Motor neuron (in vitro differentiated cells): ENCODE measurements around the gene TNS1. TPM values are rescaled to one million over a fixed set of nuclear protein-coding genes. Genes with fewer than 3 reads are reported as not detected.
A peak's percentile ranks its signal among the peaks of the same experiment; 100 is the strongest.

Source experiments
- ATAC-seq, 8 experiments: fragments of 200-7000 bp; cut with Tn5 transposase; replicated peaks in 6 of 8; 2 replicates each; pipeline ENCODE4 v1.8.0; 2021; ENCODE audit warnings: mild to moderate bottlenecking in 8 of 8, moderate library complexity in 8 of 8
- H3K27ac ChIP-seq, 2 donors: fragments of 250-450 bp; sonication (Bioruptor Pico); 2 replicates each; pipeline ENCODE4 v1.9.0; 2021; ENCODE audit warnings: antibody characterized with exemption in 2 of 2, mild to moderate bottlenecking in 2 of 2, moderate library complexity in 1 of 2
- H3K4me1 ChIP-seq, 2 donors: fragments of 250-450 bp; sonication (Bioruptor Pico); replicated peaks in 1 of 2; 2 replicates each; pipeline ENCODE4 v1.6.1; 2021; ENCODE audit warnings: antibody characterized with exemption in 2 of 2, mild to moderate bottlenecking in 2 of 2, moderate library complexity in 1 of 2
- H3K4me3 ChIP-seq, 5 donors: fragments of 250-450 bp; sonication (Bioruptor Pico); 2 replicates each; pipeline ENCODE4 v1.9.0; 2021; ENCODE audit warnings: antibody characterized with exemption in 5 of 5, mild to moderate bottlenecking in 5 of 5, moderate library complexity in 4 of 5
- WGBS, 10 experiments: fragments of 450-650 bp; shearing (Covaris generic); methylation state at CpG; one replicate each; pipeline ENCODE4 v1.0.0; 2022; 5-methylcytosine and 5-hydroxymethylcytosine counted together
- in situ Hi-C, 9 experiments: fragments of 400-800 bp; cut with MboI; loops; one replicate each; pipeline ENCODE4 v1.15.0; 2021; ENCODE audit warnings: low sequenced_read_pairs in 9 of 9, low pct_unique_long_range_greater_than_20kb in 2 of 9; ENCODE audit not compliant: unreplicated experiment in 9 of 9
- total RNA-seq, 8 experiments: library from RNA; unstranded; fragments of 300-600 nt; gene quantifications; 2 replicates each; pipeline versions ENCODE4 v1.2.3 to v1.2.4, GENCODE V29; 2022

The TNS1 gene
- total RNA-seq, 8 experiments from 2014 or later, result 2.3 to 41.7 (median 11.4) TPM

DNA sequence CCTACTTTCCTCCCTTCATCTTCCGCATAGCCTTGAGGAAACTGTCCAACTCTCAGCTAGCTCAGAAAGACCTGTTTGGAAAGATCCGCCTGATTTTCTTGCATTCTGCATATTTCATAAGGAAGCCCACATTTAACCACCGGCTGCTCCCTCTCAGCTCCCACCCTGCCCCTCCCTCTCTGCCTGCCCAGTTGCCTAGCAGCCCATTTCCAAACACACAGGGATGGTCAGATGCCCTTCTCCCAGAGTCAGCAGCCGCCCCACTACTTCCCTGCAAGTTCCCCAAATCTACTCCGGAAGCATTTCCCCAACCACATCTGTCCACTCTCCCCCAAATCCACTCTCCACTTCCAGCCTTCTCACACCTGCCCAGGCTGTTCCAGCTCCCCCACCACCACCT is 96.0 kb downstream of the TNS1 start:
- in situ Hi-C loops, result no loop called here
- H3K4me1 ChIP-seq, result no peaks in the 10 kb centered on the region
- H3K4me3 ChIP-seq, result no peak overlapping the region
- H3K27ac ChIP-seq, result no peak overlapping the region
- WGBS, 10 experiments, result 0 to 92% (median 58%) methylated on average over 1 to 2 of the region's 5 CpGs; no CpG with 5 or more reads in 4 of the 10 experiments
- ATAC-seq, result peak in 3 of 8 experiments; percentile 32 to 86 (median 60)

DNA sequence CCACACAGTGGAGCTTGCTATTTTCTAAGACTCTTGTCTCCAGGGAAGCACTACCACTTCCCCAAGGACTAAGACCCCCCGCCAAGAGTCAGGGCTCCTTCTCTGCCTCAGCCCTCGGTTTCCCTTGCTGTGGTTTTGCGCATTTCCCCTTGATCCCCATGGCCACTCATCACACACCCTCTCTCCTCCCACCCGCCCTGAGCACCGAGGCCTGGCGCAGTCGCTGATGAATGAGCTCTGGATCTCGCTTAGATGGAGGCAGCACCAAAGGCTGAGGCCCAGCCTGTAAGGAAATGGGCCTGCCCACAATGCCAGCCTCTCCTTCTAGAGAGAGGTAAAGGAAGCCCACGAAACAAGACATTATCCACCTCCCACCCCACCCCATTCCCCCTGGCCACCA is 96.9 kb downstream of the TNS1 start:
- 17 to 100% (median 62%) methylated on average over 1 to 3 of the region's 9 CpGs; no CpG with 5 or more reads in 7 of the 10 experiments for WGBS, 10 experiments
- Histone ChIP-seq H3K4me1 (no peaks in the 10 kb centered on the region), H3K27ac (no peak overlapping the region), H3K4me3 (no peak overlapping the region)
- ATAC-seq, result peak in 1 of 8 experiments; percentile 30
- in situ Hi-C loops, result no loop called here

DNA sequence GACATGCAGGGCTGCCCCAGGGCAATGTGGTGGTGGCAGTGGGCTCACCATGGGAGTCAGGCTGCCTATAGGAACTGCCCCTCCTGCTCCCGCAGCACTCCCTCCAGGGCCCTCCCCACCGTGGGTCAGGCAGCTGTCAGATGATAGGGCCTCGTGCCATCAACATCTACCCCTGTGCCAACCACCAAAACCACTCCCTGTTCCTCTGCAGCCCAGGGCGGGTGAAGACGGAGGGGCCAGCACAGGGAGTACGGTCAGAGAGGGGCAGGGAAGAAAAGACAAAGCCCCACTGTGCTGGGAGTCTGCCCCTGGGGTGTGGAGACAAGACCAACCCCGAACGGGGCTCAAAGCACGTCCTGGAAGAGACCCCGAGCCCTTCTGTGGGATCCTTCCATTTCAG is 97.4 kb downstream of the TNS1 start:
- ATAC-seq, result no peak
- WGBS, 10 experiments, result 71 to 90% (median 80%) methylated on average over 2 to 3 of the region's 10 CpGs; no CpG with 5 or more reads in 7 of the 10 experiments
- H3K4me1 ChIP-seq, result no peaks in the 10 kb centered on the region
- in situ Hi-C loops, result no loop called here
- no peak overlapping the region for H3K27ac ChIP-seq
- H3K4me3 ChIP-seq, result no peak overlapping the region

DNA sequence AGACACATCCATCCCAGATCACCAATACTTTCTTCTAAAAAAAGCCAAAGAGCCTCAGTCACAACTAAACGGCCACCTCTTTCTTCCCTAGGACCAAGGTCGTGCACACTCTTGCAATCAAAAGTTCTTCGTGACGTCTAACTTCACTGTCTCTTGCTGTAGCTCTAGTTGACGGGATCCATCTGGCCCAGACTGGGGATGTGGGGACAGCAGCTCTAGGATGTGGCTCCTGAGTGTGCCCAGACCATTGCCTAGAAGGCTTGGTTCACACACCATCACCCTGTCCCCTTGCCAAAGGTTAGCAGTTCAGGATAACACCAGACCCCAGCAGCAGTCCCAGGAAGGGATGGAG is 98.2 kb downstream of the TNS1 start:
- Histone ChIP-seq H3K4me3 (no peak overlapping the region), H3K27ac (no peak overlapping the region), H3K4me1 (no peaks in the 10 kb centered on the region)
- ATAC-seq, result no peak
- 60 to 73% (median 65%) methylated on average over 1 to 5 of the region's 5 CpGs; no CpG with 5 or more reads in 7 of the 10 experiments for WGBS, 10 experiments
- in situ Hi-C loops, result no loop called here

DNA sequence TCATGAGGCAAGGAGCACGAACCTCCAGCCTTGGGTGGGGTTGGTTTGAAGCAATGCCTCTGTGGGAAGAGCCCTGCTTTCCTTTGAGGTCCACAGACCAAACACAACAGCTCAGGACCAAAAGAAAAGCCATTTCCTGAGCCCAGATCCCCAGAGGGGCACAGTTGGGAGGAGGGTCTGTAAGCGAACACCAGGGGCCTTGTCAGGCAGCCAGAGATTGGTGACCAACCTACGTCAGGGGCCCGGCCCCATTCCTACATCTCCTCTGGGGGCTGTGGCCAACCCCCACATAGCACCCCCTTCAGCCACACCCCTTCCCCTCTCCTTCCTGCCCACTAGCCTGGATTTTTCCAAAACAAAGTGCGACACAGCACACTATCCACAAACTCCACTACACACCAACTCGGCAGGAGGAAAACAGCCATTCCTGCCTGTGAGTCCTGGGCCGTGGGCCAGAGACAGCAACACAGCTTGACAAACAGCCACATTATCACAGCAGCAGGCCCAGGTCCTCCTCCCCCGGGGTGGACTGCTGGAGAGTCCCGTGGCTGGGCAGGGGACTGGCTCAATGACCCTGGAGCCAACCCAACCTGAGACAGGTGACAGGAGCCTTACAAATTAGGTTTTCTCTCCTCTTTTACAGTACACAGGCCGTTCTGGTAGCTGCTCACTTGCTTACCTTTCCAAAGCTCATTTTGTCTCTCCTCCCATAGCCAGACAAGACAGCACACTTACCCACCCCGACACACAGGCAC is 98.8 kb downstream of the TNS1 start:
- Histone ChIP-seq H3K27ac (no peak overlapping the region), H3K4me3 (no peak overlapping the region), H3K4me1 (peaks cover 0 to 2% of the 10 kb centered on the region in 2 donors)
- ATAC-seq, result peak in 2 of 8 experiments; percentile 2 to 22
- in situ Hi-C loops, result no loop called here
- 50 to 100% (median 84%) methylated on average over 1 to 2 of the region's 11 CpGs; no CpG with 5 or more reads in 6 of the 10 experiments for WGBS, 10 experiments

DNA sequence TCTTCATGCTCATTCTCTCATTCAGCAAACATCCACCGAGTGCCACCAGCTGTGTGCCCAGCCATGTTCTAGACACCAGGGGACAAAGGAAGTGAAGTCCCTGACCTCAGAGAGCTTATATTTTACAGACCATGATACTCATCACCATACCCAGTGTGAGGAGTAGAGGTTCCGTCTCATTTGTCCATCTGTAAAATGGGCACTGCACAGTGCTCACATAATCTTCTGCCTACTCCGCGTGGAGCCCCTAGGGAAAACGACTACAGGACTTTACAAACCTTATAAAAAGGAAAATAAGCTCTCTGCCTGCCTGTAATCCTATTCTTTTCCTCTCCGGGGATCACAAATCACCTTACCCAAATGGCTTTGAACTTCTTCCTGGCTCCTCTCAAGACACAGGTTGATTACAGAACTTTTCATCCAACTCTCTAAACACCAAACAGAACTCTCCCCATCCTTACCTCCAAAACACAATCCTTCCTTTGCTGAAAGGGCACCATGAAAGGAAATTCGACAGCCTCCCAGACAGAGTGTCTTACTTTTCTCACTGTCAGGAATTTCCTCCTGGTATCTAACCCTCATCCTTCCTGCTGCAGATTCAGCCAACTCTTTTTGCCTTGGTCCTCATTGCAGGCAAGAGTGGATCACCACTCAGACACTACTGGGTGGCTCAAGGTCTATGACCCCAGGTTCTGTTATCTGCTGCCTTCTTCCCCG is 99.5 kb downstream of the TNS1 start:
- H3K27ac ChIP-seq, result no peak overlapping the region
- peaks cover 0 to 2% of the 10 kb centered on the region in 2 donors for H3K4me1 ChIP-seq
- no peak for ATAC-seq
- H3K4me3 ChIP-seq, result no peak overlapping the region
- WGBS, 10 experiments, result 72 to 100% (median 89%) methylated on average over 1 to 7 of the region's 8 CpGs; no CpG with 5 or more reads in 1 of the 10 experiments
- in situ Hi-C loops, result no loop called here

DNA sequence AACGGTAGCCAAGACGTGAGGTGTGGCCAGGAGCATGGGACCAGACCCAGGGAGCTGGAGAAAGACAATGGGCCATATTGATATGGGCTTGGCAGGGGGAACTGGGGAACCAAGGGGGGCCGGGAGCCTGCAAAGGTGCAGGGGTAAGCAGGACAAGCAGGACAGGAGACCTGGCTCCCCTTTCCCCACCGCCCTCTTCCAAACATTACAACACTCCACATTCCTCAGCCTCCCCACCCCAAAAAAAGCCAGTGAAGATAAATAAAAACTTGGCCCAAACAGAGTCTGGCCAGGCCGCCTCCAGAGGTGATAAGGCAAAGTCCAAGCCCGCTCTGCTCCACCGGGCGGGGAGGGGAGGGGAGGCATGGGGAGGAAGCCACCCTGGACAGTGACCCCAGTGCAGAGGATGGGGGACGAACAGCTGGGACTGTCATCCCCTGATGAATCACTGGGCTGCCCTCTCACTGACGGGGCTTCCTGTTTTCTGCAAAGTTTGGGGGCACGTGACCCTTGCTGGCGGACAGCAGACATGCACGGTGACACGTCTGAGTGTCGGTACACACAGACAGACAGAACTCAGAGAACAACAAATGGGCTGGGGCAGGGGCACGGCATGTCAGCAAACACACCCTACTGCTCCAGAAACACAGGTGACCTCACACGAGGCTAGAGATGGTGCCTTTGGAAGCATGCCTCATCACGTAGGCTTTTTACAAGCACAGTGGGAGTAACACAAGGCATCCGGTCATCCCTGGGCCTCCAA is 100.2 kb downstream of the TNS1 start:
- Histone ChIP-seq H3K4me3 (no peak overlapping the region), H3K27ac (no peak overlapping the region), H3K4me1 (peaks cover 0 to 2% of the 10 kb centered on the region in 2 donors)
- no peak for ATAC-seq
- 20 to 100% (median 59%) methylated on average over 1 to 2 of the region's 19 CpGs; no CpG with 5 or more reads in 6 of the 10 experiments for WGBS, 10 experiments
- in situ Hi-C loops, result no loop called here

DNA sequence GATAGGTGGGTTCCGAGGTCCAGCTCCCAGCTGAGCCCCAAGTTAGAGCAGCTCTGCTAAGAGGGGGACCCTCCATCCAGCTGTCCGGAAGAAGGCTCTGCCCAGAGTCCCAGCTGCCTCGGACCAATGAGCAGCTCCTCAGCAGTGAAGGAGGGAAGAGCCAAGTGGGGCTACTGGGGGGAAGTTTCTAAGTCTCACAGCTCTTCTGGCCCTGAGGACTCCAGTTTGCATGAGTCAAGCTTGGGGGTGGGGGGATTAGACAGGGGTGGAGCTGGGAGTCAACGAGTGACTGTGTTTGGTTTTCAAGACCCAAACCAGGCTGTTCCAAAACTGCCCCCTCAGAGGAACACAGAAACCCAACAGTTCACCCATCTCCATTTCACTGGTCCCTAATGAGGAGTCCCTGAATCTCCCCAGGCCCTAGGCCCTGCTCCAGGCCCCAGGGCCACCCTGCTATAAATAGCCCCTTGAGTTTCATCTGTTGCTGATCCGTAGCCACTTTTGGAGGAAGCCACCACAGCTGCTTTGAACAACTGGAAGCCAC is 100.9 kb downstream of the TNS1 start:
- in situ Hi-C loops, result no loop called here

DNA sequence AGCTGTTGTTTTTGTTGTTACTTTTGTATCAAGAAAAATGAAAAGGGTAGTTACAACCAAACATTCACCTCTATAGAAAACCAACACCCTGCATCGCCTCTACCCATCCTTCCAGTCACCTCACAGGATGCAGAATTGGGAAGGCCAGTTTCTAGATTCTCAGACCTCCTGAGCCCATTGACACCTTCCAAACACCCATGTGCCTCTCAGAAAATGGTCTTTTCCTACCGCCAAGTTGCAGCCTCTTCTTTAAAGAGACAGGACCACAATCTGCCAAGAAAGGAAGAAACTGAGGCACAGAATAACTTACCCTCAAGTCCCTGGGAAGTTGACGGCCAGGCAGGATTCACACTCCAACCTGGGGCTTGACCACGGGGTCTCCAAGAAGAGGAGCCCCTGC is 101.4 kb downstream of the TNS1 start:
- H3K27ac ChIP-seq, result no peak overlapping the region
- in situ Hi-C loops, result no loop called here
- WGBS, 10 experiments, result 67 to 100% (median 91%) methylated on average over 1 to 2 of the region's 4 CpGs; no CpG with 5 or more reads in 4 of the 10 experiments
- H3K4me1 ChIP-seq, result peaks cover 0 to 2% of the 10 kb centered on the region in 2 donors
- no peak for ATAC-seq
- H3K4me3 ChIP-seq, result no peak overlapping the region

More for the DNA sequence above, 100.9 kb downstream of the TNS1 start:
- Histone ChIP-seq H3K4me3 (no peak overlapping the region), H3K4me1 (peaks cover 0 to 2% of the 10 kb centered on the region in 2 donors), H3K27ac (no peak overlapping the region)
- 17 to 100% (median 42%) methylated on average over 1 to 4 of the region's 5 CpGs; no CpG with 5 or more reads in 7 of the 10 experiments for WGBS, 10 experiments
- peak in 2 of 8 experiments; percentile 4 to 5 for ATAC-seq

DNA sequence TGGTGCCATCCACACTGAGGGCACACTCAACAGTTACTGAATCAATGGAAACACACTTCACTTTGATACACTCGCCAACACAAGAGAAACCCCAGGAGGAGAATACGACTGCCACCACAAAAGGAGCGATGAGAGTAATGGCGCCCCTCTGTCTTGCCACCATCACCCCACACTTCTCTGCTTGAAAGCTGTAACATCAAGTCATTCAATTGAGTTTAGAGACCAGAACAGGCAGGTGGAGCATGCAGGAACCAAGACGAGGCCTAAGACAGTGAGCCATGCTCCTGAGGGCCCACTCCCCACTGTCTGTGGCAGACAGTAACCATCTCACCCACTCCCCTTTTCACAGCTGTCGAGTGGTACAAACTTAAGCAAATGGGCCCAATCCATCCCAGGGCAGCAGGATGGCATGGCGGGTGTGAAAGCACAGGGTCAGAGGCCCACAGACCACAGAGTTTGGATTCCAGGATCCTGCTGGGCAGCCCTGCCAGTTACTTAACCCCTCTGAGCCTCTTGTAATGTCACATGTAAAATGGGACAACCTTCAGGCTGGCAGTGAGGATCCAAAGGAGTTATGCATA is 101.9 kb downstream of the TNS1 start:
- Histone ChIP-seq H3K27ac (no peak overlapping the region), H3K4me3 (no peak overlapping the region), H3K4me1 (peaks cover 0 to 2% of the 10 kb centered on the region in 2 donors)
- WGBS, 10 experiments, result 77 to 100% (median 86%) methylated on average over 1 to 4 of the region's 7 CpGs; no CpG with 5 or more reads in 5 of the 10 experiments
- no peak for ATAC-seq
- in situ Hi-C loops, result no loop called here

DNA sequence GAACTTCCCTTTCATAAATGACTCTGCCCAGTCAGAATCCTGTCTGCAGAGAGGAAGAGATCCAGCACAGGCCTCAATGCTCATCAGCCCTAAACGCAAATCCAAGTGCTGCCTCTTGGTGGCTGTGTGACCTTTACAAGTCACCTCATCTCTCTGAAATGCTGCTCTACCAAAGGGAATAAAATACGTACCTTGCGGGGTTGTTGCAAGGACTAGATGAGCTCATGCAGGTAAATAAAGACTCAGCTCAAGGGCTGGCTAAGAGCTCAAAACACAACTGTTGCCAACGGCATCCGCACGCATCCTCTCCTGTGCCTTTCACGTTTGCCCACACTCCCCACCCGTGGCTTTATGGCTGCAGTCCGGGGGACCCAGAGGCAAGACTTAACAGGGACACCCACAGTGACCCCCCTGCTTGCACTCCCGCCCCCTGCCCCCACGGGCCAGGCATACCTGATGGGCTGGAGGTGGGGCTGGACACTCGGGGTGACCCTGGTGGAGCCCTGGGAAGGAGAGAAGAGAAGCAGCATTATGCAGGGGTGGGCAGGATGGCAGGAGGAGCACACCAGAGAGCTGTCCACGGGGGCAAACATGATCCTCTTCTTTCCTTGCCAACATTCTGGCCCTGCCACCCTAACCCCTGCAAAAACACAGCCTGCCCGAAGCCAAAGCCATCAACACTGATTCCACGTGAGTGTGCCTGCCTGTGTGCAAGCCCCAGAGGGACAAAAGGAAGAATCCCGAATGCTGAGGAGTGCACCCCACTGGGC is 102.6 kb downstream of the TNS1 start:
- in situ Hi-C loops, result no loop called here
- Histone ChIP-seq H3K4me3 (no peak overlapping the region), H3K4me1 (peaks cover 0 to 2% of the 10 kb centered on the region in 2 donors), H3K27ac (no peak overlapping the region)
- WGBS, 10 experiments, result 20 to 100% (median 79%) methylated on average over 1 to 12 of the region's 16 CpGs; no CpG with 5 or more reads in 3 of the 10 experiments
- peak in 5 of 8 experiments; percentile 24 to 50 (median 46) for ATAC-seq
